Stimulated activated naive CD8-positive, alpha-beta T cell treated with anti-CD3 and anti-CD28 coated beads, Interleukin-15, amount 100 ng/mL, for 72 hours (primary cell): ENCODE measurements around the gene PDE4D.
A peak's percentile ranks its signal among the peaks of the same experiment; 100 is the strongest.
"Not testable (repeated sequence)": the region's sequence is repeated elsewhere in the genome, so short reads cannot be mapped to it uniquely, and the experiment has no call there.

Experiments
- ATAC-seq: fragments of 150-1000 bp; cut with Tn5 transposase; 2 replicates; pipeline ENCODE4 v1.10.0; 2021; ENCODE audit warnings: mild to moderate bottlenecking, moderate library complexity
- DNase-seq, 2 donors: peaks; one replicate each; pipeline ENCODE4 v3.0.0; 2021 to 2022
- H3K27ac Mint-ChIP-seq, 2 donors: one replicate each; pipeline ENCODE4 v1.8.0; 2022; ENCODE audit warnings: mild to moderate bottlenecking in 2 of 2, mixed read lengths in 2 of 2, moderate library complexity in 2 of 2
- H3K27me3 Mint-ChIP-seq: one replicate; pipeline ENCODE4 v1.8.0; 2022; ENCODE audit warnings: mixed read lengths
- H3K4me1 Mint-ChIP-seq: one replicate; pipeline ENCODE4 v1.8.0; 2022; ENCODE audit warnings: mild to moderate bottlenecking, mixed read lengths
- H3K4me3 Mint-ChIP-seq, 2 donors: one replicate each; pipeline ENCODE4 v1.8.0; 2022; ENCODE audit warnings: mild to moderate bottlenecking in 2 of 2, mixed read lengths in 2 of 2, moderate library complexity in 1 of 2
- H3K9me3 Mint-ChIP-seq, 2 donors: one replicate each; pipeline ENCODE4 v1.8.0; 2022; ENCODE audit warnings: mixed read lengths in 2 of 2

Gene PDE4D

DNA sequence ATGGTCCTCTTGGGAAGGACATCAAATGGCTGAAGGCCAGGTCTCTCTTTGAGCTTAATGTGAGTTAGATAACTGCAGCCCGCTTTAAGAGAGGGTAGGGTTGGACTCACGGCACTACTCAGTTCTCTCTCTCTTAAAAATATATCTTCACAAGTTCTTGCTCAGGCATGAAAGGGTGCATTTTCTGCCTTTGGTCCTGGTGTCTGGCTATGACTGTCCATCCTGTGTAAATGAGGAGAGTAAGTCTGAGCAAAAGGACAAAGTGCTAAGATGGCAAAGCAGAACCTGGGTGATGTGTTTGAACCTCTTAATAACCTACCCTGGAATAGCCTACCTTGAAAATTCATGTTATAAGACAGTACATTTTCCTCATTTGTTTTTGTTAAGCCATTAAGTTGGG is 293.4 kb downstream of the PDE4D start:
- H3K4me3 Mint-ChIP-seq: no peak overlapping the region
- ATAC-seq (no peak), DNase-seq (no peak)
- no peaks in the 10 kb centered on the region for H3K9me3 Mint-ChIP-seq
- H3K27ac Mint-ChIP-seq: no peak overlapping the region
- H3K4me1 Mint-ChIP-seq: peaks cover 5% of the 10 kb centered on the region
- peaks cover 6% of the 10 kb centered on the region for H3K27me3 Mint-ChIP-seq

DNA sequence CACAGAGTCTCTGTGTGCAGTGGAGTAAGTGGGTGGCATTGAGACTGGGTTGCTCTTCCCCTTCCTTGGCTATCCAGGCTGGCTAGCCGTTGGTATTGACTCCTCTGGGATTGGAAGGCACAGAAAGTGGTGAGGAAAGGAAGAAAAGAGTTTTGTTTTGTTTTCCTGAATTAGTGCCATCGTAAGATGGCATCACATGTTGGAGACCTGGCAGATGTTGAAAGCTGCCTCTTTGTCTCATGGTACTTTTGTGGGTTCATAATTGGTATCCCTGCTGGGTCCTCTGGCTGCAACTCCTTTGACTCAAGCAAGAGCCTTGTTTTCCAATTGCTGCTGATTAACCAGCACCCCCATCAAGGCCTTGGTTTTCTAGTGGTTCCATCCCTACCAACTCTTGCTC is 293.8 kb downstream of the PDE4D start:
- ATAC-seq (no peak), DNase-seq (no peak)
- Mint-ChIP-seq H3K27ac (no peak overlapping the region), H3K4me3 (no peak overlapping the region), H3K4me1 (peaks cover 5% of the 10 kb centered on the region), H3K9me3 (no peaks in the 10 kb centered on the region), H3K27me3 (peaks cover 7% of the 10 kb centered on the region)

DNA sequence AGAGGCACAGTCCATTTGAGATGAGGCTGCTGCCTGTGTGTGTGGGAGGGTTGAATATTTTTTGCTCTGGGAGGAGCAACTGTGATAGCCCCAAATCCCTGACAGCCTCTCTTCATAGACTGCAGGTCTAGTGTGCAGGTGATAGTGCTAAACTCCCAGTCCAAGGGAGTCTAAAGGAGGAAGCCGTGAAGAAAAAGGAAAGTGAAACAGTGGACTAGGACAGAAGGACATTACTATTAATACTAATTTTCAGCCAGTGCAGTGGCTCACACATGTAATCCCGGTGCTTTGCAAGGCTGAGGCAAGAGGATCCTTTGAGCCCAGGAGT is 295.0 kb downstream of the PDE4D start:
- no peaks in the 10 kb centered on the region for H3K9me3 Mint-ChIP-seq
- DNase-seq (no peak), ATAC-seq (no peak)
- no peak overlapping the region for H3K27ac Mint-ChIP-seq
- H3K27me3 Mint-ChIP-seq: peaks cover 7% of the 10 kb centered on the region
- H3K4me3 Mint-ChIP-seq: no peak overlapping the region
- peaks cover 5% of the 10 kb centered on the region for H3K4me1 Mint-ChIP-seq

DNA sequence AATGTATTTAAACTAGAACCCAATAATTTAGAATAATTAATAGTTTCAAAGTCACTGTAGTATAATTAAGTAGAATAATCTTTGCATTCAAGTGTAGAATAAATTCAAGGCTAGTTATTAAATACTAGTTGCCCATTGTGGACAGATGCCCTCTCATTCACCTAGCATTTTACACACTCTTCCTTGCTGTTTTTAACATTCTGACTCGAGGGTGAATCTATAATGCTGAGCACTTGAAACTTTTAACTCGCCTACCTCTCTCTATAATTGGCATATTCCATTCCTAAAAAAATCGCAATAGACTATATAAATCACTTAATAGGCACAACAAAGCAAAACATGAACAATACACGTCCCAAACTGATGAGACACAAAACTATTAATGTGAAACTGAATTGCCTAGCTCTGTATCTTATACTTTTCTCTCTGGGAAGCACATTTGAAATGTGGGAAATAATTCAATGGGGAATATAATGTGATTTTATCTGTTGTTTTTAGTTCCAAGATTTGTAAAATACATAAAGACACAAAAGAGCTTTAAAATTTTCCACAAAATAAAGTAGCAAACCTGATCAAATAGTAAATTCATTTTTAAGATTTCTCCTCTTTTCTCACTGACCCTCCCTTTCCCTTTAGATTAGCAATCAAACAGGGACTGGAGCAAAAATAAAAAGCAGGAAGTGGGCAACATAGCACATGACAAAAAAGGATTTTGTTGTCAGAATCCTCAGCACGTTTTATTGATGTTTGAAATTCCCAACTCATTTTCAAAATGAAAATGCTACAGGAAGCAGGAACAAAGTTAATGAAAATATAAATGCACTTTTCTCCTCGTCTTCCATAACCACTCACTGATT is 295.6 kb downstream of the PDE4D start:
- Mint-ChIP-seq H3K4me3 (no peak overlapping the region), H3K27ac (no peak overlapping the region), H3K9me3 (no peaks in the 10 kb centered on the region), H3K27me3 (peaks cover 7% of the 10 kb centered on the region), H3K4me1 (peaks cover 5% of the 10 kb centered on the region)
- no peak for DNase-seq
- no peak for ATAC-seq

DNA sequence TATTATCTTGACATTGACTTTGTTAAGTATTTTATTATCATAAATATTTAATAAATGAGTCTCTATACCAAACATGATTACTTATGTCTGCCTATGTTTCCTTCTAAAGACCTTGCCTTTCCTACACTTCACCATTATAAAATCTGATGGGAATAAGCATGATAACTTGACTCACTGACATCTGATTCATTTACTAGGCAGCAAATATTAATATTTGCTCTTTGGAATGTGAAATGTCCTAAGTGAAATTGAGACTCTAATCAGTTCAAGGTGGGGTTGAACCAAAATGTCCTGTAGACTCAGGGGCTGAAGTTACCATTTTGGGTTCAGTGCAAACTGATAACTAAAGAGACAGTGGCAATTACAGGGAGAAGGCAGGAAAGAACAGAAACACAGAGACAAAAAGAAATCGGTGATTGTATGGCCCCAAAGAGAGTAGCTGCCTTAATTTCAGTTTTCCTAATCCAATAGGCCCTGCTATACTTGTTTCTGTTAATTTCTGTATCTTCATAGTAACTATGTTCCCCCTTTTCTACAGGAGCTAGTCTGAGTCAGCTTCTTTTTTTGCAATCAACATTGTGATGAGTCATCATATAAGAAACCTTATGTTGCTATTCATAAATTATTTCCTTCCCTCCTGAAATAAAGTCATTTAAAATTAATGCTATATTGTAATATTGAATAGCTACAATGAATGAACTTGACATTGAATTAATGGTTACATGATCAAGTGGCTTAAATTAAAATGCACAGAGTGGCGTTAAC is 296.8 kb downstream of the PDE4D start:
- no peak overlapping the region for H3K27ac Mint-ChIP-seq

DNA sequence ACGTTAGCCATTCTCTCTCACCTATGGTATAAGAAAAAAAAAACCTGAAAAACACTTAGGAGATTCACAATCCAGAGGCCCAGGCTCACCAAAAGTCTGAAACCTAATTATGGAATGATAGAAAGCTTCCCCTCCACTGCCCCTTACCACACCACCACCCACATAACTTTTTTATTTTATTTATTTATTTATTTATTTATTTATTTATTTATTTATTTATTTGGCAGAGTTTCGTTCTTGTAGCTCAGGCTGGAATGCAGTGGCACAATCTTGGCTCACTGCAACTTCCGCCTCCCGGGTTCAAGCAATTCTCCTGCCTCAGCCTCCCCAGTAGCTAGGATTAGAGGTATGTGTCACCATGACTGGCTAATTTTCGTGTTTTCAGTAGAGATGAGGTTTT is 299.4 kb downstream of the PDE4D start:
- DNase-seq, H3K4me3 Mint-ChIP-seq, H3K27ac Mint-ChIP-seq, ATAC-seq, H3K9me3 Mint-ChIP-seq, H3K27me3 Mint-ChIP-seq: not testable (repeated sequence)
- peaks cover 11% of the 10 kb centered on the region for H3K4me1 Mint-ChIP-seq

More for the DNA sequence above, 296.8 kb downstream of the PDE4D start:
- Mint-ChIP-seq H3K4me1 (peaks cover 11% of the 10 kb centered on the region), H3K4me3 (no peak overlapping the region), H3K27me3 (peaks cover 7% of the 10 kb centered on the region), H3K9me3 (no peaks in the 10 kb centered on the region)
- DNase-seq (no peak), ATAC-seq (no peak)

DNA sequence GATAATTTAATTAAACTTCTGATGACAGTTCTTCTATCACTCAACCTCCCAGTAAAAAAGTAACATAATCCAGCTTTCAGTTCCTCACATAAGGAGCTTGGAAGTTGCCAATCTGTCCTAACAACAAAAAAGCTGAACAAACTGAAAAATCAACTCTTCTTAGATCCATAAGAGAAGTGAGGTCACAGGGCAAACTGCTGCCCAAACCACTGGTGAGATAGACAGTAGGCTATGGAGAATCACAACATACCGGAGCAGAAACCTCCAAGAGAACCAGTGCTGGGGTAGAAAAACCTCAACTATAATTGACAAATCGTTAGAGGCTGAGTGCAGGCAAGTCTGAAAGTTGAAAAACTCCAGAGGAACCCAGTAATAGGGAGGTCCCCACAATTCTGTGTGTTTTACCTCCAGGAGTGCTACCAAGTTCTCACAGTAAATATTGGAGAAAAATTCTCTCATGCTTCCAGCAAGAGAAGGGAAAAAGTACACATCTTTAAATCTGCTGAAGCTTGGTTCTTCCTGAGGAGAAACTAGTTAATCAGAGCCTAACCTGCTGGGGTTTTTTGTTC is 300.0 kb downstream of the PDE4D start:
- H3K27ac Mint-ChIP-seq: no peak overlapping the region
- H3K4me3 Mint-ChIP-seq: no peak overlapping the region
- ATAC-seq (no peak), DNase-seq (no peak)
- H3K27me3 Mint-ChIP-seq: peaks cover 7% of the 10 kb centered on the region
- no peaks in the 10 kb centered on the region for H3K9me3 Mint-ChIP-seq
- peaks cover 9% of the 10 kb centered on the region for H3K4me1 Mint-ChIP-seq

DNA sequence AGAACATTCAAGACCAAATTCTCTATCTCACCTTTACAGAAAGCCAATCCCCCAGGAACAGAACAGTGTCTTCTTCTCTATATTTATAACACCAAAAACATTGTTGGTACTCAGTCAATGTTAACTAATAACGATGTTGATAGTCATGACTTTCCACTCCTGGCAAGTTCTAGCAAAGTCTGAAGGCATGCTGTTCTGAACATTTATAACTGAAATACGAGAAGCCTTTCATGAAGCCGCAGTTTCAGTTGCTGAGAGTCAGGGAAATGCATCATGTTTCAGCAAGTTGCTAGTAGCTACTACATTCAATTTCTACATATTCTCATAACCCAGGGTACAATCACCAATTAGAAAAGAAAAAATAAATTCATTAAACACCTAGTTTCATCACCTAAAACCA is 301.4 kb downstream of the PDE4D start:
- ATAC-seq (no peak), DNase-seq (no peak)
- Mint-ChIP-seq H3K27me3 (peaks cover 17% of the 10 kb centered on the region), H3K9me3 (no peaks in the 10 kb centered on the region), H3K27ac (no peak overlapping the region), H3K4me3 (no peak overlapping the region), H3K4me1 (peaks cover 12% of the 10 kb centered on the region)

DNA sequence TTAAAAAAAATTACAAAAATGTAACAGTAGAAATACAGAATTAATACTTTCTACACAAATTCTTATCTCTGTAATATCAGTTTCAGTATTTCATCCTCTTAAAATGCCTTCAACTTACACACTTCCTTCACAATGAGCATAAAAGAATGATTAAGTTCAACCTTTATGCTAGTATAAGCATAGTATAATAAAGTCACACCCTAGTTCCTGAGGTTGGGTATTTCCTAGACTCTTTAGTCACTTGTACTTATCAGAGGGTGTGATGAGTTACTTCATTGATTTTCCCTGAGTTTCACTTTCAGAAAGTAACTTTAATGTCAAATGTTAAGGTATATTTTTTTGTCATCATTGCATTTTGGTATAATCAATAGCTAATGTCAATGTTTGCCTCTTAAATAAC is 302.4 kb downstream of the PDE4D start:
- H3K9me3 Mint-ChIP-seq: no peaks in the 10 kb centered on the region
- H3K27me3 Mint-ChIP-seq: peaks cover 19% of the 10 kb centered on the region
- DNase-seq: no peak
- H3K27ac Mint-ChIP-seq: no peak overlapping the region
- peak; percentile 99 for ATAC-seq
- H3K4me1 Mint-ChIP-seq: peaks cover 12% of the 10 kb centered on the region
- no peak overlapping the region for H3K4me3 Mint-ChIP-seq

DNA sequence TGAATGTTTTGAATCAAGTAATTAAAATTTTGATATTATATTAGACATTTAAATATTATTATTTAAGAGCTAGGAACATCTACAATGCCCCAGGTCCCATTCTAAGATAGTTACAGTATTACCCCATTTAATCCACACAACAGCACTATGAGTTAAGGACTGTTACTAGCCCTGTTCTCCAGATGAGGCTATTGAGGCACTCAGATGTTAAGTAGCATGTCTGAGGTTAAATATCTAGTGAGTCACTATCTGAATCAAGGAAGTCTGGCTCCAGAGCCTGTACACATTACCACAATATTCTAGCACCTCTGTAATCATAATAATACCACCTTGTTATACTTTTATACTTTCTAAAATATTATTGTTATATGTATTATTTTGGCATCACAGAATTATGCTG is 304.6 kb downstream of the PDE4D start:
- Mint-ChIP-seq H3K27me3 (peaks cover 18% of the 10 kb centered on the region), H3K9me3 (no peaks in the 10 kb centered on the region), H3K27ac (no peak overlapping the region), H3K4me1 (peaks cover 12% of the 10 kb centered on the region), H3K4me3 (no peak overlapping the region)
- DNase-seq (no peak), ATAC-seq (peak; percentile 44)

DNA sequence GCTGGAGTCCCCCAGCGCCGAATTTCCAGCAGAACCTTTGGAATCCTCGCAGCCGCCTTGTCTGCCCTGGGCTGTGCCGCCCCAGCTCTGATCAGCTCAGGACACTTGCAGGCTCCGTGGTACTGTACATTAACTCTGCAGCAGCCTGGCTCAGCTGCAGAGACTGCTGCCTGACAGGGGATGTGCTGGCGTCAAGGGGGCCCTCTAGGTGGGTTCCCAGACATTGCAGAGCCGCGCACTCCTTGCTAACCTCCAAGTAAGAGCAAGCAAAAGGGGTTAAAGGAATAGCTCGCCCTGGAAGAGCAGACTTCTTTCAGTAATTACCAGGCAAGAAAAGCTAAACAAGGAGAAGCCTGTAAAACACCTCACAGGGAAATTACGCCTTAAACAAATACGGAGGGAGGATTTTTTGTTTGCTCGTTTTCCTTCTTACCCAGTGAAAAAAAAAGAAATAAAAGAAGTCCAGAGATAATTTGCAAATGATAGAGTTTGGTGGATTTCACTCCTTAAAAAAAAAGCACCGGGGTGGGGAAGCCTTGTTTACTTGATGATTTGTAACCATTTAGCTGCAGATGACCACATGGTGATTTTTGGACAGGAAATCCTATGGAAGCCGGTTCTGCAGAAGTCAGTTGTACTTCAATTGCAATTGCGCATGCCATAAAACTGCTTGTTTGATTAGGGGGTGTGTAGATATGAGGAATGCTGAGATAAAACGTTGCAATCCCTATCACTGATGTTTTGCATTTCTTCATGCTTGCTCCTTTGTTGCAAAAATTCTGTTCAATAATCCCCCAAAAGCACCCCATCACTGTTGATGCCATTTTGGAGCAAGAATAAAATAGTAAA is 305.8 kb downstream of the PDE4D start:
- no peaks in the 10 kb centered on the region for H3K9me3 Mint-ChIP-seq
- peaks cover 12% of the 10 kb centered on the region for H3K4me1 Mint-ChIP-seq
- DNase-seq (no peak), ATAC-seq (no peak)
- H3K4me3 Mint-ChIP-seq: no peak overlapping the region
- no peak overlapping the region for H3K27ac Mint-ChIP-seq
- peaks cover 22% of the 10 kb centered on the region for H3K27me3 Mint-ChIP-seq

DNA sequence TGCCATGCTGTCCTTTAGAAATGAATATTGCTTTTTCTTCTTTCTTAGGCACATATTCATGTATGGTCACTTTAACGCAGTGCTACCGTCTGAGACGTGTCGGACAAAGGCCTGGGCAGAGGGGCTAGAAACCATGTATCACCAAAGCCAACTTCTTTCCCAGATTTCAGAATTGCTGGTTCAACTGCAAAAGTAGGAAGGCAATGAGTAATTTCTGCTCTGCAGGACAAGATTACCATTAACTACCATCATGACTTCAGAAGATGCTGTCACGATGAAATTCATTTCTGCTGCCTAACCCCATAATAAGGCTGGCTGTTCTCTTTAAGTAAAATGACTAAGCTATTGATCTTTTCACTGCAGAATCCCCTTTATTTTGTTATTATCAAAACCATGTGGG is 306.7 kb downstream of the PDE4D start:
- Mint-ChIP-seq H3K27me3 (peaks cover 22% of the 10 kb centered on the region), H3K27ac (no peak overlapping the region), H3K4me1 (peaks cover 7% of the 10 kb centered on the region), H3K9me3 (no peaks in the 10 kb centered on the region), H3K4me3 (no peak overlapping the region)
- no peak for ATAC-seq
- no peak for DNase-seq

DNA sequence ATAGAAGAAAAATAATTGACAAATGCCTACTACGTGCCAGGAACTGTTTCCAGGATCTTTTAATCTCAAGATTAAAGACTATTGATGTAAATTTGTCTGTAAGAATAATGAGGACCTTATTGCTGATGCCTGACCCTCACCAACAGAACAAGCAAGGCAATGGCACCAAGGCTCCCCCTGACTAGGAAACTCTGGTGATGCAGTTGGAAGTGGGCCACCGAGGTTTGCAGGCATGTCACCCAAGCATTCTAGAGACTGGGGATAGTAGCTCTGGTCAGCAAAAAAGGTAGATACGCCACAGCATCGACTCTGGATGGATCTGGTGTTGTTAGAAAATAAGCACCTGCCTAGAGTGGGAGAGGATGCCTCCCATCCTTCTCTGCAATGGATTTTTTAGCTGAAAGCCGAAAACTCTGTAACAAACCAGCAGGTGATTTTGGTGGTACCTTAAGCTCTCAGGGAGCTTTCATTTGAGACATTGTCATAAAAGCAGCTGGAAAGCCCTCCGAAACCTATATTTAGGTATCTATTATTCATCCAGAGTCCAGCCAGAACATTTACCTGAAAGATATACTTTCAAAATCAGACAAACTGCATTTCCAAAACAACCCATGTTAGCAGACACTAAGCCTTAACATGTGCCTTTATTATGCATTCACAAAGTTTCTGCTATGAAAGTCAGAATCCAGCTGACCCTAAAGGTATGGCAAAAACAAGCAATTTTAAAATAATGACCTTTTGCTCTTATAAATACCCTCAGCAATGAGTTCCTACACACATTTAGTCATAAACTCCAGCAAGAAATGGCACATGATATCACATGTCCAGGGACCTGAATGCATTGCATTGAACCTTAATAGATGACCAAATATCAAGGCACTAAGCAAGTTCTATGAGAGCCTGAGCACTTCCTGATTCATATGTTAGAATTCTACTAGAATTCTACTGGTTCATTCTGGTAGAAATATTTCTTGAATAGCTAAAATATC is 308.4 kb downstream of the PDE4D start:
- Mint-ChIP-seq H3K4me1 (peaks cover 6% of the 10 kb centered on the region), H3K27me3 (peaks cover 22% of the 10 kb centered on the region), H3K9me3 (no peaks in the 10 kb centered on the region), H3K27ac (no peak overlapping the region), H3K4me3 (no peak overlapping the region)
- DNase-seq (no peak), ATAC-seq (no peak)

DNA sequence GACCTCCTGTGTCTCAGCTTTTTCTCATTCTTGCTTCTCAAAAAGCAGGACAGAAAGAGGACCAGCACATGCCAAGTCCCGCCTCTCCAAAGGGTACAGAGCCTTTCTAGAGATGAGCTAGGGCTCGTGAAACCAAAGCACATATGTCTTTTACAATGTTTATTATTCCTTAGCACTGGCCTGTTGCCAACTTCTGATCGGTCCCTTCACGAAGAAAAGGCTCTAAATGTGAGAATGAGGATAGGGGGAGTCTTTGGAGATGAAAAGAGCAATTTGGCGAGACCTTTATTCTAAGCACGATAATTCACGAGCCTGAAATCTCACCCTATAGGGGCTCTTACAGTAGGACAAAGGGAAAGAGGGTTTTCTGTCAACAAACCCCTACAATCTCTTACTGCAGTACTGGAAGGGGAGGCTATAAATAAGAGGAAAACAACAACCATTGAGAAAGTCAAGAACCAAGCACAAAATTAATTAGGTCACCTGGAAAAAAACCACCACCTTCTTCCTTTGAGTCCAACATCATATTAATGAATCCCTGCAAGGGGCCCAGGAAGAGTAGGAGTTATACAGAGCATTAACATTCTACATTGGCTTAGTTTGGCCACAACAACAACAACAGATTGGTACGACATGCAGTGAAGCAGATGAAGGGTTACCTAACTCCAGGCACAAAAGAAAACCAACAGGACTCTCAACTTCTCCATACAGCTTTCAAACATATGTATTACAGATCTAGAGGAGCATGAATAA is 309.5 kb downstream of the PDE4D start:
- H3K27ac Mint-ChIP-seq: no peak overlapping the region
- H3K27me3 Mint-ChIP-seq: peaks cover 24% of the 10 kb centered on the region
- H3K4me1 Mint-ChIP-seq: peaks cover 6% of the 10 kb centered on the region
- ATAC-seq: no peak
- DNase-seq: no peak
- H3K9me3 Mint-ChIP-seq: no peaks in the 10 kb centered on the region
- H3K4me3 Mint-ChIP-seq: no peak overlapping the region
